SK-N-MC (cell line): ENCODE data around the gene AKT3.

Experiments used
- EZH2 ChIP-seq: fragments of 200-600 bp; sonication (generic); IDR thresholded peaks from one replicate; pipeline ENCODE4 v1.6.1; 2017; ENCODE audit warnings: antibody characterized with exemption
- POLR2AphosphoS5 ChIP-seq: IDR thresholded peaks from 2 replicates; pipeline ENCODE4 v1.6.1; 2012; ENCODE audit warnings: mild to moderate bottlenecking, low read depth, low read length, borderline replicate concordance

- TF ChIP-seq POLR2AphosphoS5 (no peak), EZH2 (no peak)
Observed at GRCh38 chr1:243443557-243443956, 406.5 kb downstream of the AKT3 start.
